Osteoblast (primary cell): ENCODE measurements around the gene GPATCH8. TPM values are rescaled to one million over a fixed set of nuclear protein-coding genes. Genes with fewer than 3 reads are reported as not detected.

ENCODE experiments used
- DNase-seq: peaks from one replicate; pipeline ENCODE4 v3.0.0; 2011; ENCODE audit warnings: low spot score, mixed read lengths; ENCODE audit not compliant: insufficient read length; ENCODE audit errors: missing footprints
- H2AFZ ChIP-seq: 2 replicates; pipeline ENCODE4 v1.6.0; 2011; ENCODE audit warnings: mild to moderate bottlenecking, low read length
- H3K27ac ChIP-seq: 2 replicates; pipeline ENCODE4 v1.5.1; 2011; ENCODE audit warnings: mild to moderate bottlenecking, low read depth, low read length, moderate library complexity
- H3K27me3 ChIP-seq: 2 replicates; pipeline ENCODE4 v1.6.0; 2012; ENCODE audit warnings: mild to moderate bottlenecking, control low read depth, inconsistent platforms, low read length, moderate library complexity; ENCODE audit not compliant: insufficient read depth
- H3K36me3 ChIP-seq: 2 replicates; pipeline ENCODE4 v1.5.1; 2011; ENCODE audit warnings: mild to moderate bottlenecking, low read length, control low read depth, moderate library complexity; ENCODE audit not compliant: insufficient read depth
- H3K4me1 ChIP-seq: 2 replicates; pipeline ENCODE4 v1.5.1; 2011; ENCODE audit warnings: mild to moderate bottlenecking, low read length, control low read depth, moderate library complexity; ENCODE audit not compliant: insufficient read depth
- H3K4me2 ChIP-seq: 2 replicates; pipeline ENCODE4 v1.6.0; 2011; ENCODE audit warnings: mild to moderate bottlenecking, low read length; ENCODE audit not compliant: insufficient read depth
- H3K4me3 ChIP-seq: fragments of 200-600 bp; sonication (generic); 3 replicates; pipeline ENCODE4 v1.5.1; 2012; ENCODE audit warnings: mild to moderate bottlenecking, low read length, inconsistent platforms; ENCODE audit not compliant: insufficient read depth
- H3K79me2 ChIP-seq: 2 replicates; pipeline ENCODE4 v1.6.0; 2012; ENCODE audit warnings: mild to moderate bottlenecking, low read length, control low read depth, inconsistent platforms; ENCODE audit not compliant: insufficient read depth
- H3K9me3 ChIP-seq: 2 replicates; pipeline ENCODE4 v1.5.1; 2011; ENCODE audit warnings: low read depth, low read length, control low read depth
- H4K20me1 ChIP-seq: 2 replicates; pipeline ENCODE4 v1.6.0; 2012; ENCODE audit warnings: mild to moderate bottlenecking, low read length, control low read depth; ENCODE audit not compliant: insufficient read depth
- CTCF ChIP-seq: IDR thresholded peaks from 2 replicates; pipeline ENCODE4 v1.5.1; 2011; ENCODE audit warnings: mild to moderate bottlenecking, low read depth, low read length, moderate library complexity; ENCODE audit errors: extremely low read depth
- total RNA-seq: library from RNA; depleted of rRNA; stranded (reverse); fragments of >200 nt; gene quantifications from 2 replicates; pipeline ENCODE4 v1.2.3, GENCODE V29; 2012

Gene GPATCH8
- total RNA-seq, 1 donor = 33.3 TPM

GRCh38 chr17:44386182-44386525, 117.1 kb downstream of the GPATCH8 start:
- H3K27ac ChIP-seq = no peak overlapping the region
- no peaks in the 10 kb centered on the region for H3K9me3 ChIP-seq
- H2AFZ ChIP-seq = no peak overlapping the region
- H3K27me3 ChIP-seq = peaks cover 35% of the 10 kb centered on the region
- H3K4me2 ChIP-seq = peak overlapping the region; percentile 83
- TF ChIP-seq CTCF = no peak
- DNase-seq = no peak
- peak overlapping the region; percentile 69 for H3K4me3 ChIP-seq
- H4K20me1 ChIP-seq = no peaks in the 10 kb centered on the region
- peaks cover 6% of the 10 kb centered on the region for H3K4me1 ChIP-seq
- no peaks in the 10 kb centered on the region for H3K36me3 ChIP-seq
- H3K79me2 ChIP-seq = no peaks in the 10 kb centered on the region

- Histone ChIP-seq H3K4me2 (peak overlapping the region; percentile 83), H3K36me3 (no peaks in the 10 kb centered on the region), H3K4me3 (peak overlapping the region; percentile 69), H2AFZ (peak overlapping the region; percentile 78), H3K9me3 (no peaks in the 10 kb centered on the region), H3K27me3 (peaks cover 35% of the 10 kb centered on the region), H3K79me2 (no peaks in the 10 kb centered on the region), H3K27ac (no peak overlapping the region), H4K20me1 (no peaks in the 10 kb centered on the region), H3K4me1 (peaks cover 6% of the 10 kb centered on the region)
- no peak for TF ChIP-seq CTCF
- peak; percentile 94 for DNase-seq
Observed at GRCh38 chr17:44385287-44386181, 117.7 kb downstream of the GPATCH8 start.

- TF ChIP-seq CTCF = no peak
- peak overlapping the region; percentile 69 for H3K4me3 ChIP-seq
- DNase-seq = peak; percentile 79
- peak overlapping the region; percentile 83 for H3K4me2 ChIP-seq
- no peaks in the 10 kb centered on the region for H3K36me3 ChIP-seq
- H3K27me3 ChIP-seq = peaks cover 35% of the 10 kb centered on the region
- H3K27ac ChIP-seq = no peak overlapping the region
- peaks cover 6% of the 10 kb centered on the region for H3K4me1 ChIP-seq
- peak overlapping the region; percentile 26 for H2AFZ ChIP-seq
- no peaks in the 10 kb centered on the region for H4K20me1 ChIP-seq
- no peaks in the 10 kb centered on the region for H3K79me2 ChIP-seq
- H3K9me3 ChIP-seq = no peaks in the 10 kb centered on the region
Observed at GRCh38 chr17:44384823-44385286, 118.4 kb downstream of the GPATCH8 start.

- Histone ChIP-seq H2AFZ (no peak overlapping the region), H4K20me1 (no peaks in the 10 kb centered on the region), H3K4me1 (peaks cover 6% of the 10 kb centered on the region), H3K27me3 (peaks cover 35% of the 10 kb centered on the region), H3K4me2 (no peak overlapping the region), H3K9me3 (no peaks in the 10 kb centered on the region), H3K27ac (no peak overlapping the region), H3K36me3 (no peaks in the 10 kb centered on the region), H3K4me3 (no peak overlapping the region), H3K79me2 (no peaks in the 10 kb centered on the region)
- DNase-seq = no peak
- TF ChIP-seq CTCF = no peak
Observed at GRCh38 chr17:44384281-44384822, 118.9 kb downstream of the GPATCH8 start.
